Colonic mucosa (tissue), 4 donors: ENCODE data around the gene DMKN. TPM values are rescaled to one million over a fixed set of nuclear protein-coding genes. Genes with fewer than 3 reads are reported as not detected.

Source experiments
- DNase-seq: peaks from one replicate; pipeline ENCODE4 v3.0.0-alpha.2; 2020
- H3K27ac ChIP-seq: fragments of 200-600 bp; one replicate; pipeline ENCODE4 v1.8.0; 2021
- H3K27me3 ChIP-seq: fragments of 200-600 bp; one replicate; pipeline ENCODE4 v1.8.0; 2021
- H3K36me3 ChIP-seq: fragments of 200-600 bp; one replicate; pipeline ENCODE4 v1.8.0; 2021
- H3K4me1 ChIP-seq: fragments of 200-600 bp; one replicate; pipeline ENCODE4 v1.8.0; 2021; ENCODE audit warnings: mild to moderate bottlenecking
- H3K4me3 ChIP-seq: fragments of 200-600 bp; one replicate; pipeline ENCODE4 v1.8.0; 2021
- H3K9ac ChIP-seq, 2 donors: one replicate each; pipeline ENCODE4 v1.7.0; 2013; ENCODE audit warnings: control low read depth in 2 of 2, low read depth in 2 of 2, low read length in 2 of 2
- H3K9me3 ChIP-seq: fragments of 200-600 bp; one replicate; pipeline ENCODE4 v1.8.0; 2021
- CTCF ChIP-seq: fragments of 200-600 bp; IDR thresholded peaks from one replicate; pipeline ENCODE4 v1.8.0; 2022; ENCODE audit warnings: antibody characterized with exemption, mild to moderate bottlenecking
- intact Hi-C: fragments of 100-400 bp; cut with DNase I; formaldehyde crosslinking; loops from one replicate; pipeline ENCODE4 v1.14.1; 2022
- total RNA-seq, 2 donors: library from RNA; stranded (reverse); fragmentation: NEBNext Ultra II Directional in 1 of 2; extraction: Animal tissue kit (Norgen Biotek cat#: 25700) in 1 of 2; gene quantifications; one replicate each; pipeline ENCODE4 v1.2.1, GENCODE V29; 2021
- donor health status: healthy.
- donor health status: DM: no; HTN: no; CAD: no.
- donor health status: DM: no; HTN: no; CAD: no.

The DMKN gene
- total RNA-seq, 2 donors from 2014 or later = 12.8 to 14.6 TPM

GRCh38 chr19:35552534-35553384, 39.3 kb upstream of the DMKN start:
- no peak overlapping the region for H3K27ac ChIP-seq
- DNase-seq = no peak

GRCh38 chr19:35551091-35551810, 37.8 kb upstream of the DMKN start:
- Histone ChIP-seq H3K4me1 (peaks cover 5% of the 10 kb centered on the region), H3K36me3 (no peaks in the 10 kb centered on the region), H3K9ac (no peak overlapping the region), H3K27ac (no peak overlapping the region), H3K4me3 (no peak overlapping the region), H3K27me3 (no peaks in the 10 kb centered on the region), H3K9me3 (no peaks in the 10 kb centered on the region)
- no peak for TF ChIP-seq CTCF
- intact Hi-C loops = no loop called here
- no peak for DNase-seq

More at GRCh38 chr19:35552534-35553384, 39.3 kb upstream of the DMKN start:
- H3K4me3 ChIP-seq = no peak overlapping the region
- intact Hi-C loops = no loop called here
- H3K9ac ChIP-seq = no peak overlapping the region
- H3K9me3 ChIP-seq = no peaks in the 10 kb centered on the region
- no peak for TF ChIP-seq CTCF
- H3K36me3 ChIP-seq = no peaks in the 10 kb centered on the region
- H3K4me1 ChIP-seq = no peaks in the 10 kb centered on the region
- no peaks in the 10 kb centered on the region for H3K27me3 ChIP-seq

GRCh38 chr19:35549879-35550523, 36.6 kb upstream of the DMKN start:
- intact Hi-C loops = loop anchor here (5.0 kb wide), 1 partner anchor 162 kb away; no protein-coding TSS in a partner anchor
- H3K4me1 ChIP-seq = peaks cover 9% of the 10 kb centered on the region
- DNase-seq = no peak
- H3K27ac ChIP-seq = no peak overlapping the region
- no peak overlapping the region for H3K9ac ChIP-seq
- H3K4me3 ChIP-seq = no peak overlapping the region
- no peak for TF ChIP-seq CTCF
- no peaks in the 10 kb centered on the region for H3K36me3 ChIP-seq
- H3K9me3 ChIP-seq = no peaks in the 10 kb centered on the region
- no peaks in the 10 kb centered on the region for H3K27me3 ChIP-seq

- DNase-seq = peak; percentile 68
- TF ChIP-seq CTCF = peak; percentile 64
- Histone ChIP-seq H3K36me3 (no peaks in the 10 kb centered on the region), H3K4me3 (no peak overlapping the region), H3K9me3 (no peaks in the 10 kb centered on the region), H3K27ac (no peak overlapping the region), H3K27me3 (no peaks in the 10 kb centered on the region), H3K9ac (no peak overlapping the region), H3K4me1 (peaks cover 9% of the 10 kb centered on the region)
- intact Hi-C loops = loop anchor here (5.0 kb wide), 1 partner anchor 163 kb away; no protein-coding TSS in a partner anchor
These were observed 35.8 kb upstream of the DMKN start for GRCh38 chr19:35549174-35549788.

GRCh38 chr19:35546532-35546931, 33.1 kb upstream of the DMKN start:
- DNase-seq = no peak
- intact Hi-C loops = loop anchor here (5.0 kb wide), 1 partner anchor 166 kb away; no protein-coding TSS in a partner anchor
- H3K9me3 ChIP-seq = no peaks in the 10 kb centered on the region
- no peak for TF ChIP-seq CTCF
- H3K4me1 ChIP-seq = peaks cover 9% of the 10 kb centered on the region
- no peak overlapping the region for H3K27ac ChIP-seq
- peak overlapping the region; percentile 88 for H3K4me3 ChIP-seq
- peak overlapping the region; percentile 62 to 79 for H3K9ac ChIP-seq
- no peaks in the 10 kb centered on the region for H3K36me3 ChIP-seq
- no peaks in the 10 kb centered on the region for H3K27me3 ChIP-seq
